ENCODE results near the gene POU3F3.

DNA sequence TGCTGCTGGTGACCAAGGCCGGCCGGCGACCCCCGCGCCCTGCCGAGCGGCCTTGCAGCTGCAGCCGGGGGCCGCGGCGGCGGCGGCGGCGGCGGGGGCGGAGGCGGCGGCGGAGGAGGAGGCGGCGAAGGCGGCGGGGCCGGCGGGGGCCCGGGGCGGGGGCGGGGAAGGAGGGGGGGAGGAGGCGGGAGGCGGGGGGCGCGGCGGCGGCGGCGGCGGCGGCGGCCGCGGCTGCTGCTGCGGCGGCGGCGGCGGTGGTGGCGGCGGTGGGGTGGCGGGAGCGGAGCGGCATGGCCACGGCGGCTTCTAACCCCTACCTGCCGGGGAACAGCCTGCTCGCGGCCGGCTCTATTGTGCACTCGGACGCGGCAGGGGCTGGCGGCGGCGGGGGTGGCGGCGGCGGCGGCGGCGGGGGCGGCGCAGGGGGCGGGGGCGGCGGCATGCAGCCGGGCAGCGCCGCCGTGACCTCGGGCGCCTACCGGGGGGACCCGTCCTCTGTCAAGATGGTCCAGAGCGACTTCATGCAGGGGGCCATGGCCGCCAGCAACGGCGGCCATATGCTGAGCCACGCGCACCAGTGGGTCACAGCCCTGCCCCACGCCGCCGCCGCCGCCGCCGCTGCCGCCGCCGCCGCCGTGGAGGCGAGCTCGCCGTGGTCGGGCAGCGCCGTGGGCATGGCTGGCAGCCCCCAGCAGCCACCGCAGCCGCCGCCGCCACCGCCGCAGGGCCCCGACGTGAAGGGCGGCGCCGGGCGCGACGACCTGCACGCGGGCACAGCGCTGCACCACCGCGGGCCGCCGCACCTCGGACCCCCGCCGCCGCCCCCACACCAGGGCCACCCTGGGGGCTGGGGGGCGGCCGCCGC is 1.5 kb downstream of the POU3F3 start:
- TF ChIP-seq, protein P1, sequence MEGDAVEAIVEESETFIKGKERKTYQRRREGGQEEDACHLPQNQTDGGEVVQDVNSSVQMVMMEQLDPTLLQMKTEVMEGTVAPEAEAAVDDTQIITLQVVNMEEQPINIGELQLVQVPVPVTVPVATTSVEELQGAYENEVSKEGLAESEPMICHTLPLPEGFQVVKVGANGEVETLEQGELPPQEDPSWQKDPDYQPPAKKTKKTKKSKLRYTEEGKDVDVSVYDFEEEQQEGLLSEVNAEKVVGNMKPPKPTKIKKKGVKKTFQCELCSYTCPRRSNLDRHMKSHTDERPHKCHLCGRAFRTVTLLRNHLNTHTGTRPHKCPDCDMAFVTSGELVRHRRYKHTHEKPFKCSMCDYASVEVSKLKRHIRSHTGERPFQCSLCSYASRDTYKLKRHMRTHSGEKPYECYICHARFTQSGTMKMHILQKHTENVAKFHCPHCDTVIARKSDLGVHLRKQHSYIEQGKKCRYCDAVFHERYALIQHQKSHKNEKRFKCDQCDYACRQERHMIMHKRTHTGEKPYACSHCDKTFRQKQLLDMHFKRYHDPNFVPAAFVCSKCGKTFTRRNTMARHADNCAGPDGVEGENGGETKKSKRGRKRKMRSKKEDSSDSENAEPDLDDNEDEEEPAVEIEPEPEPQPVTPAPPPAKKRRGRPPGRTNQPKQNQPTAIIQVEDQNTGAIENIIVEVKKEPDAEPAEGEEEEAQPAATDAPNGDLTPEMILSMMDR (IDR thresholded peaks at IDR 0.05), result no peak
- TF ChIP-seq POLR2A (IDR thresholded peaks at IDR 0.05), result no peak
- no peak for TF ChIP-seq POLR2AphosphoS5 (IDR thresholded peaks at IDR 0.05)
- TF ChIP-seq EP300 (IDR thresholded peaks at IDR 0.05), result no peak
